ENCODE results near the gene ZNF185. TPM values are rescaled to one million over a fixed set of nuclear protein-coding genes. Genes with fewer than 3 reads are reported as not detected.

The ZNF185 gene
- total and polyA plus RNA-seq, 9 of the 15 experiments (the other 6 are each of a cell fraction or from before 2014, with no cell fraction given): 0.08 to 1.1 (median 0.22) TPM

DNA sequence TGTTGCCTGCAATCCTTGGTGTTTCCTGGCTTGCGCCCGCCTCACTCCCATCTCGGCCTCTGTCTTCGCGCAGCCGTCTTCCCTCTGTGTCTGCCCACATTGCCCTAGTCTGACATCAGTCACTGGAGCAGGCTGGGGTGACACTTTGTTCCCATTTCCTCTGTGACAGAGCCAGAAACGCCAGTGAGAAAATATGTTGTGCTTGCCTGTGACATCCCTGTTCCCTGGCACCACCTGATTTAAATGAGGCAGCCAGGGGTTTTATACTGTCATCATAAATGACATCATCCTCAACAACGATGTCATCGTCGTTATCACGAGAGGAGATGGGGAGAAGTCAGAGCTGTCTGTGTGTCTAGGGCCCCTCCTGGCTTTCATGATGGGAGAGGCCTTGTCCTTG lies 29.1 kb downstream of the ZNF185 start (continued):
- TF ChIP-seq, protein P1, sequence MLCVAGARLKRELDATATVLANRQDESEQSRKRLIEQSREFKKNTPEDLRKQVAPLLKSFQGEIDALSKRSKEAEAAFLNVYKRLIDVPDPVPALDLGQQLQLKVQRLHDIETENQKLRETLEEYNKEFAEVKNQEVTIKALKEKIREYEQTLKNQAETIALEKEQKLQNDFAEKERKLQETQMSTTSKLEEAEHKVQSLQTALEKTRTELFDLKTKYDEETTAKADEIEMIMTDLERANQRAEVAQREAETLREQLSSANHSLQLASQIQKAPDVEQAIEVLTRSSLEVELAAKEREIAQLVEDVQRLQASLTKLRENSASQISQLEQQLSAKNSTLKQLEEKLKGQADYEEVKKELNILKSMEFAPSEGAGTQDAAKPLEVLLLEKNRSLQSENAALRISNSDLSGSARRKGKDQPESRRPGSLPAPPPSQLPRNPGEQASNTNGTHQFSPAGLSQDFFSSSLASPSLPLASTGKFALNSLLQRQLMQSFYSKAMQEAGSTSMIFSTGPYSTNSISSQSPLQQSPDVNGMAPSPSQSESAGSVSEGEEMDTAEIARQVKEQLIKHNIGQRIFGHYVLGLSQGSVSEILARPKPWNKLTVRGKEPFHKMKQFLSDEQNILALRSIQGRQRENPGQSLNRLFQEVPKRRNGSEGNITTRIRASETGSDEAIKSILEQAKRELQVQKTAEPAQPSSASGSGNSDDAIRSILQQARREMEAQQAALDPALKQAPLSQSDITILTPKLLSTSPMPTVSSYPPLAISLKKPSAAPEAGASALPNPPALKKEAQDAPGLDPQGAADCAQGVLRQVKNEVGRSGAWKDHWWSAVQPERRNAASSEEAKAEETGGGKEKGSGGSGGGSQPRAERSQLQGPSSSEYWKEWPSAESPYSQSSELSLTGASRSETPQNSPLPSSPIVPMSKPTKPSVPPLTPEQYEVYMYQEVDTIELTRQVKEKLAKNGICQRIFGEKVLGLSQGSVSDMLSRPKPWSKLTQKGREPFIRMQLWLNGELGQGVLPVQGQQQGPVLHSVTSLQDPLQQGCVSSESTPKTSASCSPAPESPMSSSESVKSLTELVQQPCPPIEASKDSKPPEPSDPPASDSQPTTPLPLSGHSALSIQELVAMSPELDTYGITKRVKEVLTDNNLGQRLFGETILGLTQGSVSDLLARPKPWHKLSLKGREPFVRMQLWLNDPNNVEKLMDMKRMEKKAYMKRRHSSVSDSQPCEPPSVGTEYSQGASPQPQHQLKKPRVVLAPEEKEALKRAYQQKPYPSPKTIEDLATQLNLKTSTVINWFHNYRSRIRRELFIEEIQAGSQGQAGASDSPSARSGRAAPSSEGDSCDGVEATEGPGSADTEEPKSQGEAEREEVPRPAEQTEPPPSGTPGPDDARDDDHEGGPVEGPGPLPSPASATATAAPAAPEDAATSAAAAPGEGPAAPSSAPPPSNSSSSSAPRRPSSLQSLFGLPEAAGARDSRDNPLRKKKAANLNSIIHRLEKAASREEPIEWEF (CRISPR knock-in tag; IDR thresholded peaks at IDR 0.05): no peak
- no peak for TF ChIP-seq GATAD2A (IDR thresholded peaks at IDR 0.05)
- no peak for TF ChIP-seq CEBPZ (IDR thresholded peaks at IDR 0.05; ENCODE audit: borderline replicate concordance, low read depth, low read length)
- TF ChIP-seq POLR2G (IDR thresholded peaks at IDR 0.05; ENCODE audit: low read depth, low read length): no peak
- no peak for TF ChIP-seq ZKSCAN1 (IDR thresholded peaks at IDR 0.05; ENCODE audit: low read depth, low read length)
- TF ChIP-seq PRPF4 (IDR thresholded peaks at IDR 0.05; ENCODE audit: insufficient read depth, low read depth, low read length, poor library complexity, severe bottlenecking): no peak
- 0 out of 2 replicates have a peak, but pooled peaks have one; percentile 23 for TF ChIP-seq CREB1 (IDR thresholded peaks at IDR 0.05)
- TF ChIP-seq CREB1 (CRISPR knock-in tag; IDR thresholded peaks at IDR 0.05): no peak
- TF ChIP-seq ZNF12 (CRISPR knock-in tag; IDR thresholded peaks at IDR 0.05): no peak
- TF ChIP-seq SMAD2 (IDR thresholded peaks at IDR 0.05; ENCODE audit: low read depth, low read length): no peak
- no peak for TF ChIP-seq SRSF9 (IDR thresholded peaks at IDR 0.05; ENCODE audit: borderline replicate concordance, low read depth, low read length)
- no peak for TF ChIP-seq EP400 (IDR thresholded peaks at IDR 0.05)
- TF ChIP-seq, protein P2, sequence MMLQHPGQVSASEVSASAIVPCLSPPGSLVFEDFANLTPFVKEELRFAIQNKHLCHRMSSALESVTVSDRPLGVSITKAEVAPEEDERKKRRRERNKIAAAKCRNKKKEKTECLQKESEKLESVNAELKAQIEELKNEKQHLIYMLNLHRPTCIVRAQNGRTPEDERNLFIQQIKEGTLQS (IDR thresholded peaks at IDR 0.05): peak; percentile 76
- TF ChIP-seq, protein P2 (CRISPR knock-in tag; conservative IDR thresholded peaks at IDR 0.05): no peak
- TF ChIP-seq WHSC1 (IDR thresholded peaks at IDR 0.05; ENCODE audit: low read length): no peak
- no peak for TF ChIP-seq PRMT5 (CRISPR knock-in tag; IDR thresholded peaks at IDR 0.05)
- TF ChIP-seq ZNF586 (CRISPR knock-in tag; conservative IDR thresholded peaks at IDR 0.05): no peak
- TF ChIP-seq ZNF384 (IDR thresholded peaks at IDR 0.05; ENCODE audit: low read depth, low read length): no peak
- TF ChIP-seq DIDO1 (tag; IDR thresholded peaks at IDR 0.05; ENCODE audit: low read depth): no peak
- TF ChIP-seq RBBP5 (IDR thresholded peaks at IDR 0.05; ENCODE audit: borderline replicate concordance, insufficient read depth, low read length, poor library complexity, severe bottlenecking): no peak
